WERI-Rb-1 (cell line): ENCODE measurements around the gene SF3A1.

ENCODE experiments used
- DNase-seq: peaks from one replicate; pipeline ENCODE4 v3.0.0-alpha.2; 2020
- H3K27ac ChIP-seq: fragments of 250-450 bp; sonication (Bioruptor Pico); 2 replicates; pipeline ENCODE4 v1.5.1; 2020; ENCODE audit warnings: mild to moderate bottlenecking, moderate library complexity
- H3K27me3 ChIP-seq: fragments of 250-450 bp; sonication (Bioruptor Pico); 2 replicates; pipeline ENCODE4 v1.5.1; 2021; ENCODE audit warnings: mild to moderate bottlenecking, low read depth, moderate library complexity; ENCODE audit not compliant: insufficient read depth, severe bottlenecking
- H3K36me3 ChIP-seq: fragments of 250-450 bp; sonication (Bioruptor Pico); 2 replicates; pipeline ENCODE4 v1.5.1; 2020; ENCODE audit warnings: mild to moderate bottlenecking, moderate library complexity
- H3K4me3 ChIP-seq: 2 replicates; pipeline ENCODE4 v1.5.1; 2011; ENCODE audit warnings: low read depth, mild to moderate bottlenecking, control low read depth, low read length
- H3K9me3 ChIP-seq: fragments of 250-450 bp; sonication (Bioruptor Pico); 2 replicates; pipeline ENCODE4 v1.5.1; 2021; ENCODE audit warnings: mild to moderate bottlenecking, moderate library complexity; ENCODE audit not compliant: severe bottlenecking
- TF ChIP-seq, protein P1 (sequence below): IDR thresholded peaks from 2 replicates; pipeline ENCODE4 v1.5.1; 2011; ENCODE audit warnings: low read depth, mild to moderate bottlenecking, control low read depth, inconsistent platforms, low read length

SF3A1 gene

GRCh38 chr22:30286813-30287647 is 69.7 kb downstream of the SF3A1 start:
- H3K36me3 ChIP-seq = peaks cover 7% of the 10 kb centered on the region
- H3K27me3 ChIP-seq = no peaks in the 10 kb centered on the region
- TF ChIP-seq, protein P1, sequence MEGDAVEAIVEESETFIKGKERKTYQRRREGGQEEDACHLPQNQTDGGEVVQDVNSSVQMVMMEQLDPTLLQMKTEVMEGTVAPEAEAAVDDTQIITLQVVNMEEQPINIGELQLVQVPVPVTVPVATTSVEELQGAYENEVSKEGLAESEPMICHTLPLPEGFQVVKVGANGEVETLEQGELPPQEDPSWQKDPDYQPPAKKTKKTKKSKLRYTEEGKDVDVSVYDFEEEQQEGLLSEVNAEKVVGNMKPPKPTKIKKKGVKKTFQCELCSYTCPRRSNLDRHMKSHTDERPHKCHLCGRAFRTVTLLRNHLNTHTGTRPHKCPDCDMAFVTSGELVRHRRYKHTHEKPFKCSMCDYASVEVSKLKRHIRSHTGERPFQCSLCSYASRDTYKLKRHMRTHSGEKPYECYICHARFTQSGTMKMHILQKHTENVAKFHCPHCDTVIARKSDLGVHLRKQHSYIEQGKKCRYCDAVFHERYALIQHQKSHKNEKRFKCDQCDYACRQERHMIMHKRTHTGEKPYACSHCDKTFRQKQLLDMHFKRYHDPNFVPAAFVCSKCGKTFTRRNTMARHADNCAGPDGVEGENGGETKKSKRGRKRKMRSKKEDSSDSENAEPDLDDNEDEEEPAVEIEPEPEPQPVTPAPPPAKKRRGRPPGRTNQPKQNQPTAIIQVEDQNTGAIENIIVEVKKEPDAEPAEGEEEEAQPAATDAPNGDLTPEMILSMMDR = peak; percentile 93
- H3K4me3 ChIP-seq = no peak overlapping the region
- H3K27ac ChIP-seq = no peak overlapping the region
- no peaks in the 10 kb centered on the region for H3K9me3 ChIP-seq
- DNase-seq = peak; percentile 85

DNA sequence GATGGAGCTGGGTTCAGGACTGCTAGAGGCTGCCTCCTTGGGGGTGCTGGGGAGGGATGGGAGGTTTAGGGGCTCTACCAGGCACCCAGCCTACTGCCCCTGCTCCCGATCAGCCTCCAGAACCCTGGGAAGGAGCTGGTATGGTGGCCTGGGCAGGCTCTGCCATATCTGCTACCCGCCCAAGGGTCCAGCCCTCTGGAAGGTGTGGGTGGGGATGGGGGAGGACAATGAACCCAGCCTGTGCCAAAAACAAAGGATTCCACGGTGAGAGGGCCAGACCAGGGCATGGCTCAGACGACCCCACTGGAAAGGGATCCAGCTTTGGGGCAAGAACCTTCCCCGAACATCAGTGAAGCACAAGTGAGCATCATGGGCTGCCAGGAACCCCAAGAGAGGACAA is 70.4 kb downstream of the SF3A1 start:
- peaks cover 3% of the 10 kb centered on the region; the same call in 1 of the 2 replicates for H3K36me3 ChIP-seq
- no peak overlapping the region for H3K27ac ChIP-seq
- no peaks in the 10 kb centered on the region for H3K27me3 ChIP-seq
- TF ChIP-seq, protein P1 = no peak
- no peak for DNase-seq
- no peak overlapping the region for H3K4me3 ChIP-seq
- no peaks in the 10 kb centered on the region for H3K9me3 ChIP-seq

DNA sequence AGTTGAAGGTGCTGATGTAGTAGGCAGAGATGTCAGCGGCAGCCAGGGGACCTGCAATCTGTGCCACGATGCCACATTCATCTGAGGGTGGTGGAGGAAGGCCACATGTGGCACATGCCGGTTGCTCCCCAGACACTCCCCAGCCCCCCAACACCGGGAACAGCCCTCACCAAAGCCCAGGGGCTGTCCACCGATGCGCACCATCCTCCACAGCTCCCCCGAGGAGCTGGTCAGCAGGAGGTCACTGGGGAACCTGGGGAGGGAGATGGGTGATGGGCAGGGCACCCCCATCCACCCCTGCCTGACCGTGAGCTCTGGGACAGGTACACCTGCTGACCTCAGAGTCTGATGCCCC is 70.9 kb downstream of the SF3A1 start:
- Histone ChIP-seq H3K9me3 (no peaks in the 10 kb centered on the region), H3K27ac (no peak overlapping the region), H3K27me3 (no peaks in the 10 kb centered on the region), H3K36me3 (no peaks in the 10 kb centered on the region), H3K4me3 (no peak overlapping the region)
- DNase-seq = no peak
- TF ChIP-seq, protein P1 = no peak

DNA sequence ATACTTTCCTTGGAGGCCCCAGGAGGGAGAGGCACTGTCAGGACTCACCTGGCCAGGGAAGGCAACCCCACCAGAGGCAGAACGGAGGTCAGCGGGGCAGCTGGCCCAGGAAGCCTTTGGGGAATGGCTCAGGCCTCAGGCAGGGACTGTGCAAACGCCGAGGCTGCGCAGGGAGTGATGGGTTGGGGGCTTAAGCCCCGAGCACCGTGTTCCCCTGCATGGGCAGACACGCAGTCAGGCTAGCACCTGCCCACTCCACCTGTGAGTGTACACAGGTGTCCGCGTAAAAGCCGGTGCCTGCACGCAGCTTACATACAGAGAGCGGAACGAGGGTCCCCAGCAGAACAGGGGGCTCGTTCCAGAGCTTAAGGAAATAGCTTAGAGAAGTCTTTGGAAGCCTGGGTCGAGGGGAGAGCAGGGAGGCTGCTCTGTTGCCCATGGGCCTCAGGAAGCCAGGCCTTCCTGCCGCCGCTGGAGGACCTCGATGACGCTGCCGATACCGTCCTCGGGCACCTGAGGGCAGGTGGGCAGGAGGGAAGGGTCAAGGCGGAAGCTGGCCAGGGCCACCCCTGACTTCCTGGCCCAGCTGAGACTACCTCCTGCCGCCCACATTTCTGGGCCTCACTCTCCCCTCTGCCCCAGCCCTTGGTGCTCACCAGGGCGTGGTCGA is 71.4 kb downstream of the SF3A1 start:
- DNase-seq = no peak
- TF ChIP-seq, protein P1 = no peak
- Histone ChIP-seq H3K27ac (no peak overlapping the region), H3K27me3 (no peaks in the 10 kb centered on the region), H3K4me3 (no peak overlapping the region), H3K9me3 (no peaks in the 10 kb centered on the region), H3K36me3 (no peaks in the 10 kb centered on the region)

GRCh38 chr22:30284666-30285065 is 72.0 kb downstream of the SF3A1 start:
- H3K27ac ChIP-seq = no peak overlapping the region

More at GRCh38 chr22:30284666-30285065, 72.0 kb downstream of the SF3A1 start:
- TF ChIP-seq, protein P1 = no peak
- H3K36me3 ChIP-seq = no peaks in the 10 kb centered on the region
- no peaks in the 10 kb centered on the region for H3K27me3 ChIP-seq
- H3K4me3 ChIP-seq = no peak overlapping the region
- H3K9me3 ChIP-seq = no peaks in the 10 kb centered on the region
- DNase-seq = no peak
